ENCODE data around the gene S100A7A. TPM values are rescaled to one million over a fixed set of nuclear protein-coding genes. Genes with fewer than 3 reads are reported as not detected.

Gene S100A7A
- total and polyA plus RNA-seq, 12 donors, result not detected

- ATAC-seq (no peak), DNase-seq (no peak)
- Histone ChIP-seq H3K4me1 (no peaks in the 10 kb centered on the region), H3K27me3 (peaks cover 0 to 32% (median 18%) of the 10 kb centered on the region in 7 donors), H3K9me3 (no peaks in the 10 kb centered on the region), H3K4me3 (no peak overlapping the region), H3K27ac (no peak overlapping the region), H3K36me3 (no peaks in the 10 kb centered on the region)
- no peak for TF ChIP-seq CTCF (IDR thresholded peaks at IDR 0.05)
- intact Hi-C loops (cut with DNase I), result no loop called here
- 81 to 82% methylated on average over 2 of the region's 2 CpGs for WGBS, 2 donors
These were observed 13.8 kb downstream of the S100A7A start for GRCh38 chr1:153430166-153430553.

GRCh38 chr1:153430561-153430960 lies 14.2 kb downstream of the S100A7A start:
- WGBS, 2 donors, result 78 to 83% methylated on average over 3 of the region's 3 CpGs
- ATAC-seq, result no peak
- DNase-seq, result no peak
- TF ChIP-seq CTCF (IDR thresholded peaks at IDR 0.05), result no peak
- peaks cover 0 to 32% (median 18%) of the 10 kb centered on the region in 7 donors for H3K27me3 ChIP-seq
- intact Hi-C loops (cut with DNase I), result no loop called here
- no peak overlapping the region for H3K27ac ChIP-seq
- no peaks in the 10 kb centered on the region for H3K9me3 ChIP-seq
- no peaks in the 10 kb centered on the region for H3K4me1 ChIP-seq
- H3K36me3 ChIP-seq, result no peaks in the 10 kb centered on the region
- H3K4me3 ChIP-seq, result no peak overlapping the region

- Histone ChIP-seq H3K9me3 (no peaks in the 10 kb centered on the region), H3K36me3 (no peaks in the 10 kb centered on the region), H3K4me1 (no peaks in the 10 kb centered on the region), H3K4me3 (no peak overlapping the region), H3K27ac (no peak overlapping the region), H3K27me3 (peaks cover 0 to 32% (median 17%) of the 10 kb centered on the region in 7 donors)
- TF ChIP-seq CTCF (IDR thresholded peaks at IDR 0.05), result no peak
- ATAC-seq (no peak), DNase-seq (no peak)
- 81 to 86% methylated on average over 17 of the region's 17 CpGs for WGBS, 2 donors
- intact Hi-C loops (cut with DNase I), result no loop called here
These were observed 14.7 kb downstream of the S100A7A start for GRCh38 chr1:153431002-153431401.

GRCh38 chr1:153431427-153431826 lies 15.1 kb downstream of the S100A7A start:
- no peak for TF ChIP-seq CTCF (IDR thresholded peaks at IDR 0.05)
- DNase-seq (no peak), ATAC-seq (no peak)
- Histone ChIP-seq H3K4me3 (no peak overlapping the region), H3K27ac (no peak overlapping the region), H3K36me3 (no peaks in the 10 kb centered on the region), H3K27me3 (peaks cover 0 to 30% (median 18%) of the 10 kb centered on the region in 7 donors), H3K9me3 (no peaks in the 10 kb centered on the region), H3K4me1 (no peaks in the 10 kb centered on the region)
- intact Hi-C loops (cut with DNase I), result no loop called here
- 63 to 69% methylated on average over 3 of the region's 3 CpGs for WGBS, 2 donors

All from heart right ventricle (tissue), 16 donors.